Lung (tissue), 12 donors: ENCODE measurements around the gene HIRIP3. TPM values are rescaled to one million over a fixed set of nuclear protein-coding genes. Genes with fewer than 3 reads are reported as not detected.

ENCODE experiments used
- ATAC-seq: fragments of 200-7000 bp; cut with Tn5 transposase; one replicate; pipeline ENCODE4 v1.9.1; 2020; ENCODE audit warnings: moderate number of reproducible peaks; ENCODE audit not compliant: insufficient read depth, low FRiP score
- DNase-seq, 3 donors: peaks; one replicate each; pipeline ENCODE4 v3.0.0-alpha.2; 2013 to 2017
- H3K27ac ChIP-seq, 2 donors: one replicate each; pipeline ENCODE4 v1.5.1; 2013; ENCODE audit warnings: mild to moderate bottlenecking in 2 of 2, moderate library complexity in 2 of 2, control low read depth in 1 of 2, inconsistent platforms in 1 of 2, low read depth in 1 of 2, low read length in 1 of 2
- H3K27me3 ChIP-seq, 3 donors: one replicate each; pipeline ENCODE4 v1.5.1; 2013; ENCODE audit warnings: low read length in 2 of 3; ENCODE audit not compliant: control insufficient read depth in 3 of 3, insufficient read depth in 3 of 3
- H3K36me3 ChIP-seq, 4 donors: one replicate each; pipeline ENCODE4 v1.5.1; 2013; ENCODE audit warnings: low read length in 4 of 4, mild to moderate bottlenecking in 1 of 4, moderate library complexity in 1 of 4; ENCODE audit not compliant: control insufficient read depth in 4 of 4, insufficient read depth in 4 of 4
- H3K4me1 ChIP-seq, 5 donors: one replicate each; pipeline ENCODE4 v1.5.1; 2013; ENCODE audit warnings: low read length in 5 of 5, mild to moderate bottlenecking in 2 of 5, moderate library complexity in 1 of 5; ENCODE audit not compliant: control insufficient read depth in 5 of 5, insufficient read depth in 5 of 5
- H3K4me3 ChIP-seq: one replicate; pipeline ENCODE4 v1.5.1; 2013; ENCODE audit warnings: mild to moderate bottlenecking, control low read depth, moderate library complexity
- H3K9ac ChIP-seq, 2 donors: one replicate each; pipeline ENCODE4 v1.5.1; 2013; ENCODE audit warnings: low read length in 2 of 2, control low read depth in 1 of 2; ENCODE audit not compliant: insufficient read depth in 1 of 2
- H3K9me3 ChIP-seq, 4 donors: one replicate each; pipeline ENCODE4 v1.5.1; 2013; ENCODE audit warnings: low read length in 3 of 4, mild to moderate bottlenecking in 1 of 4, moderate library complexity in 1 of 4; ENCODE audit not compliant: control insufficient read depth in 4 of 4, insufficient read depth in 3 of 4
- WGBS, 2 donors: extraction: QIAGEN DNeasy Blood & Tissue Kit; methylation state at CpG; one replicate each; pipeline ENCODE4 v1.1.7; 2013; 5-methylcytosine and 5-hydroxymethylcytosine counted together
- polyA plus RNA-seq, 2 donors: library from polyadenylated mRNA; stranded (reverse); fragments of 200-250 nt; gene quantifications; one replicate each; pipeline ENCODE4 v1.2.1, GENCODE V29; 2013
- total RNA-seq, 2 donors: library from RNA; depleted of rRNA in 1 of 2; stranded (reverse); fragments of >200 nt in 1 of 2; gene quantifications; one replicate each; pipeline ENCODE4 v1.2.1, GENCODE V29; 2014 to 2021
- TF ChIP-seq, protein P1 (sequence below): IDR thresholded peaks from 2 replicates; pipeline ENCODE4 v1.5.1; 2012; ENCODE audit warnings: mild to moderate bottlenecking; ENCODE audit errors: control extremely low read depth, extremely low read depth
- donor health status: control.
- donor health status: control.
- donor health status: Bipolar disorder and iron deficiency.
- donor health status: healthy.
- donor health status: DM: yes; HTN: yes; CAD: no.

HIRIP3 gene
- total and polyA plus RNA-seq, 4 donors: 13.1 to 22.7 (median 17.7) TPM

DNA sequence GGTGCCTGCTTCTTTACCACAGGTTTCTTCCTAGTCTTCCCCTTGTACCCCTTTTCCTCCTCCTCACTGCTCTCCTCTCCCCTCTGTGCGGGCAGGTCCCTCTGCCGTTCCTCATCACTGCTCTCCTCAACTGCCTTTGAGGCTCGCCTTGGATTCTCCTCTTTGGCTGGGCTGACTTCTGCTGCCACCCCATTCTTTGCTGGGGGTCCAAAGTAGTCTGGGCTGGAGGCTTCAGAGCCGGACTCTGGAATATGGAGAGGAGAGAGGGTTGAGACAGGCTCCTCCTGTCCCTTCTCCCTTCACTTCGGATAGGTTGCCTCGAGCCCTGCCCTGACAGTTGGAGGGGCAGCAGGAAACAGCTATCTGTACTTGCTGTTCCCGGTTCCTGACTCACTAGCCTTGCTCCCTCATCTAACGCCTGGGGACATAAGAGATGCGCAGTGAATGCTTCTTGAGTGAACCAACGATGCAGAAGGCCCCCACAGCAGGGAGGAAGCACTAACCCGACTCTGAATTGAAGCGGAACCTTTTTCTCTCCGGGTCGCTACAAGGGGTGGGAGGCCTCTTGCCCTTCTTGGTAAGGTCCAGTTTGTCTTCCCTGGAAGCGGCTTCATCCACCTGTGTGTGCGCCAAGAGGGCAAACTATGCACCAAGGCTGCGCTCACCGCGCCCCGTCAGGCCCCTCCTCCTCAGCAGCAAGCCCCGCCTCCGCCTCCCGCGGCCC is 655 bp downstream of the HIRIP3 start:
- Histone ChIP-seq H3K9ac (no peak overlapping the region), H3K9me3 (no peaks in the 10 kb centered on the region), H3K36me3 (peaks cover 0 to 34% (median 17%) of the 10 kb centered on the region in 4 donors), H3K4me1 (peaks cover 0 to 21% (median 12%) of the 10 kb centered on the region in 5 donors), H3K27ac (peak overlapping the region; percentile 91 to 95), H3K27me3 (no peaks in the 10 kb centered on the region), H3K4me3 (peak overlapping the region; percentile 82)
- ATAC-seq: peak; percentile 51
- DNase-seq: no peak
- TF ChIP-seq, protein P1, sequence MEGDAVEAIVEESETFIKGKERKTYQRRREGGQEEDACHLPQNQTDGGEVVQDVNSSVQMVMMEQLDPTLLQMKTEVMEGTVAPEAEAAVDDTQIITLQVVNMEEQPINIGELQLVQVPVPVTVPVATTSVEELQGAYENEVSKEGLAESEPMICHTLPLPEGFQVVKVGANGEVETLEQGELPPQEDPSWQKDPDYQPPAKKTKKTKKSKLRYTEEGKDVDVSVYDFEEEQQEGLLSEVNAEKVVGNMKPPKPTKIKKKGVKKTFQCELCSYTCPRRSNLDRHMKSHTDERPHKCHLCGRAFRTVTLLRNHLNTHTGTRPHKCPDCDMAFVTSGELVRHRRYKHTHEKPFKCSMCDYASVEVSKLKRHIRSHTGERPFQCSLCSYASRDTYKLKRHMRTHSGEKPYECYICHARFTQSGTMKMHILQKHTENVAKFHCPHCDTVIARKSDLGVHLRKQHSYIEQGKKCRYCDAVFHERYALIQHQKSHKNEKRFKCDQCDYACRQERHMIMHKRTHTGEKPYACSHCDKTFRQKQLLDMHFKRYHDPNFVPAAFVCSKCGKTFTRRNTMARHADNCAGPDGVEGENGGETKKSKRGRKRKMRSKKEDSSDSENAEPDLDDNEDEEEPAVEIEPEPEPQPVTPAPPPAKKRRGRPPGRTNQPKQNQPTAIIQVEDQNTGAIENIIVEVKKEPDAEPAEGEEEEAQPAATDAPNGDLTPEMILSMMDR: no peak
- WGBS, 2 donors: 10% methylated on average over 23 to 24 of the region's 24 CpGs

DNA sequence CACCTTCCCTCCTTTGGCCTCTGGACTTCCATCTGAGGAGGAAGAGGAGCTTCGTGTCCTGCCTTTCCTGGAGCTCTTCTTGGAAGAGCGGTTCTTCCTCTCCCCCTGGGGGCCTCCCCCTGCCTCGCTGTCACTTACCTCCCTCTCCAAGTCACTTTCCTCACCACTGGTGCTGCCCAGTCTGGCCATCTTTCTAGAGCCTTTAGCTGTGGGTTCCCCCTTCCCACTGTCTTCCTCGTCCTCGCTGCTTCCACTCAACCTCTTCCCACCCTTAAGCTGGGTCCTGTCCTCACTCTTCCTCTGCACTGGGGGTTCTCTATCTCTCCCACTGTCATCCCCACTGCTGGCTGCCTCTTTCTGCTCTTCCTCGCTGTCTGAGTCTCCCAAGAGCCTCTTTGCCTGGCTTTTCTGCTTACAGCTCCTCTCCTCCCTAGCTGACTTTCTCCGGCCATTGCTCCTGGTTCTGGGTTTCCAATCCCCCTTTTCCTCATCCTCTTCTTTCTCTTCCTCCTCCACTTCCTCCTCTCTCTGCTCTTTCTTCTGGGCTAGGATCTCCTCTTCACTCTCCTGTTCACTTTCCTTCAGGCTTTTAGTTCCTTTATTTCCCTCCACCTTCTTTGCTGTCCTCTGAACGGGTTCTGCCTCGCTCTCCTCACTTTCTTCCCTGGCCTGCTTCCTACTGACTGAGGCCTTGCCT is 1.4 kb downstream of the HIRIP3 start:
- peaks cover 2 to 39% (median 21%) of the 10 kb centered on the region in 4 donors for H3K36me3 ChIP-seq
- TF ChIP-seq, protein P1: no peak
- H3K27me3 ChIP-seq: no peaks in the 10 kb centered on the region
- H3K9ac ChIP-seq: no peak overlapping the region
- no peak for DNase-seq
- ATAC-seq: no peak
- 73 to 84% methylated on average over 9 of the region's 9 CpGs for WGBS, 2 donors
- peaks cover 0 to 21% (median 13%) of the 10 kb centered on the region in 5 donors for H3K4me1 ChIP-seq
- H3K9me3 ChIP-seq: no peaks in the 10 kb centered on the region
- H3K4me3 ChIP-seq: no peak overlapping the region
- H3K27ac ChIP-seq: peak overlapping the region in 1 of 2 donors; percentile 91

GRCh38 chr16:29993191-29993902 is 2.1 kb downstream of the HIRIP3 start:
- H3K27ac ChIP-seq: peak overlapping the region in 1 of 2 donors; percentile 9
- no peaks in the 10 kb centered on the region for H3K9me3 ChIP-seq
- H3K36me3 ChIP-seq: peaks cover 2 to 46% (median 25%) of the 10 kb centered on the region in 4 donors
- H3K4me3 ChIP-seq: no peak overlapping the region
- peaks cover 0 to 21% (median 13%) of the 10 kb centered on the region in 5 donors for H3K4me1 ChIP-seq
- no peaks in the 10 kb centered on the region for H3K27me3 ChIP-seq
- ATAC-seq (no peak), DNase-seq (no peak)
- TF ChIP-seq, protein P1: no peak
- 88 to 92% methylated on average over 25 of the region's 25 CpGs for WGBS, 2 donors
- no peak overlapping the region for H3K9ac ChIP-seq
